ENCODE results near the gene GRAP2.

GRAP2 gene

DNA sequence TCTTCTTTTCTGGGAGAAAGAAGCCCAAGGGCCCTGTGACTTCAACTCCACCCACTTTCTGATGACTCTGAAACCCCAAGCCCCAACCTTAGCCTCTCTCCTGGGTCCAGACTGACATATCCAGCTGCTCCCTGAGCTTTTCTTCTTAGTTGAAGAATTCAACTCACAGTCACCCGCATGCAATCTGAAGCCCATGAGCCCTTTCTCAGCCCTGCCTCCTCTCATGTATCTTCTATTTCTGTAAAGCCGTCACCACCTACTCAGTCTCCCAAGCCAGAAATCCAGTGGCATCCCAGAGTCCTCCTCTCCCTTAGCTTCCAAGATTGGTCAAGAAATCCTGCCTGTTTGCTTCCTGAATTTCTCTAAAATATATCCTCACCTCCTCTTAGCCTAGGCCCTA, 52.2 kb downstream of the GRAP2 start:
- Histone ChIP-seq H3K36me3 (ENCODE audit: insufficient read depth, low read length) (no peaks in the 10 kb centered on the region), H3K4me1 (ENCODE audit: insufficient read depth, low read length) (no peaks in the 10 kb centered on the region), H3K9me3 (ENCODE audit: control insufficient read depth, insufficient read depth, low read length) (no peaks in the 10 kb centered on the region), H3K9ac (ENCODE audit: low read depth, low read length) (no peak overlapping the region)

DNA sequence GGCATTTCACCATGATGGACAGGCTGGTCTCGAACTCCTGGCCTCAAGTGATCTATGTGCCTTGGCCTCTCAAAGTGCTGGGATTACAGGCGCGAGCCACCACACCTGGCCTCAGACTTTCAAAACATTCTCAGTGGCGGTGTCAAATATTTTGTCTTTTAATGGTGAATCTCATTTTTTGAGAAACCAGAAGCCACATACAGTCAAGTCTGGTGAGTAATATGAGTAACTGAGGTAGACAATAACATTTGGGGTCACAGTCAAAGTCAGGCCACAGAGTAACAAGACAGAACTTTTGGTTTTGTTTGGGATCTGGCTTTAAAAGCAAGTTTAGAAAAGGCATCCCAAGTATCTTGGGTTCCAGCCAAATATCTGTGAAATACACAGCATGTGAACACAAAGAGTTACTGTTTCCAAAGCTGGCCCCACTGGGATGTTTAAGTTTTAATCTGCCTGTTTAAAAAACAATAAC, 53.7 kb downstream of the GRAP2 start:
- Histone ChIP-seq H3K4me1 (ENCODE audit: insufficient read depth, low read length) (peaks cover 5% of the 10 kb centered on the region; the same call in 1 of the 2 replicates), H3K9me3 (ENCODE audit: control insufficient read depth, insufficient read depth, low read length) (no peaks in the 10 kb centered on the region), H3K36me3 (ENCODE audit: insufficient read depth, low read length) (no peaks in the 10 kb centered on the region), H3K9ac (ENCODE audit: low read depth, low read length) (no peak overlapping the region)

GRCh38 chr22:39955675-39956074, 54.8 kb downstream of the GRAP2 start:
- Histone ChIP-seq H3K4me1 (ENCODE audit: insufficient read depth, low read length) (peaks cover 10% of the 10 kb centered on the region), H3K9ac (ENCODE audit: low read depth, low read length) (no peak overlapping the region), H3K36me3 (ENCODE audit: insufficient read depth, low read length) (no peaks in the 10 kb centered on the region), H3K9me3 (ENCODE audit: control insufficient read depth, insufficient read depth, low read length) (no peaks in the 10 kb centered on the region)

GRCh38 chr22:39956932-39957664, 56.2 kb downstream of the GRAP2 start:
- H3K4me1 ChIP-seq (ENCODE audit: insufficient read depth, low read length): peaks cover 10% of the 10 kb centered on the region
- H3K9me3 ChIP-seq (ENCODE audit: control insufficient read depth, insufficient read depth, low read length): no peaks in the 10 kb centered on the region
- H3K36me3 ChIP-seq (ENCODE audit: insufficient read depth, low read length): no peaks in the 10 kb centered on the region
- no peak overlapping the region for H3K9ac ChIP-seq (ENCODE audit: low read depth, low read length)

DNA sequence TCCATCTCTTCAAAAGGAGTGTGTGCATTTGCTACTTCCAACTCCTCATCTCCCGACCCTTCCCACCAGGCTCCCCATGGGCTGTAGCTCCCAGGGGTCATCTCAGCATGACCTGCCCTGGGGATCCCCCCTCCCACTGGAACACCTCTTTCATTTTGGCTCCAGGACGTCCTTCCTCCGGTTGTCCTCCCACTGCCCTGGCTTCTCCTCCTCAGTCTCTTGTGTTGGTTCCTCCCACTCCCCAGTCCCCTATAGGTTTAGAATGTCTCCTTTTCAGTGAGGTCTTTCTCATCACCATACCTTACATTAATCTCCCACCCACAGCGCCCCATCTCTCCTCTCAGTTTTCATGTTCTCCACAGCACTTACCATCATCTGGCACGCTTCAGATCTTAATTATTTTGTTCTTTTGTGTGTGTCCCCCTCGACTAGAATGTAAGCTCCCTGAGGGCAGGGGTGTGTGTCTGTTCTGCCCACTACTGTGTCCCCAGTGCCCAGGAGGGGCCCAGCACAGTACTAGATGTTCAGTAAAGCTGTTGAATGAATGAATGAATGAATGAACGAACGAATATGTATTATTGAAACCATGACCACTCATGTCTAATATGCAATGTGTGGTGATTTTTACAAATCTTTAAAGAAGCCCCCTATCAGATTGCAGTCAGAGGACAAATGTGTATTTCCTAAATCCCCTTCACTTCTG, 57.3 kb downstream of the GRAP2 start:
- Histone ChIP-seq H3K9me3 (ENCODE audit: control insufficient read depth, insufficient read depth, low read length) (no peaks in the 10 kb centered on the region), H3K4me1 (ENCODE audit: insufficient read depth, low read length) (peaks cover 10% of the 10 kb centered on the region), H3K9ac (ENCODE audit: low read depth, low read length) (no peak overlapping the region), H3K36me3 (ENCODE audit: insufficient read depth, low read length) (no peaks in the 10 kb centered on the region)

- Histone ChIP-seq H3K9me3 (ENCODE audit: control insufficient read depth, insufficient read depth, low read length) (no peaks in the 10 kb centered on the region), H3K9ac (ENCODE audit: low read depth, low read length) (no peak overlapping the region), H3K36me3 (ENCODE audit: insufficient read depth, low read length) (no peaks in the 10 kb centered on the region), H3K4me1 (ENCODE audit: insufficient read depth, low read length) (peaks cover 10% of the 10 kb centered on the region)
Measured at GRCh38 chr22:39958949-39959639, 58.2 kb downstream of the GRAP2 start.

DNA sequence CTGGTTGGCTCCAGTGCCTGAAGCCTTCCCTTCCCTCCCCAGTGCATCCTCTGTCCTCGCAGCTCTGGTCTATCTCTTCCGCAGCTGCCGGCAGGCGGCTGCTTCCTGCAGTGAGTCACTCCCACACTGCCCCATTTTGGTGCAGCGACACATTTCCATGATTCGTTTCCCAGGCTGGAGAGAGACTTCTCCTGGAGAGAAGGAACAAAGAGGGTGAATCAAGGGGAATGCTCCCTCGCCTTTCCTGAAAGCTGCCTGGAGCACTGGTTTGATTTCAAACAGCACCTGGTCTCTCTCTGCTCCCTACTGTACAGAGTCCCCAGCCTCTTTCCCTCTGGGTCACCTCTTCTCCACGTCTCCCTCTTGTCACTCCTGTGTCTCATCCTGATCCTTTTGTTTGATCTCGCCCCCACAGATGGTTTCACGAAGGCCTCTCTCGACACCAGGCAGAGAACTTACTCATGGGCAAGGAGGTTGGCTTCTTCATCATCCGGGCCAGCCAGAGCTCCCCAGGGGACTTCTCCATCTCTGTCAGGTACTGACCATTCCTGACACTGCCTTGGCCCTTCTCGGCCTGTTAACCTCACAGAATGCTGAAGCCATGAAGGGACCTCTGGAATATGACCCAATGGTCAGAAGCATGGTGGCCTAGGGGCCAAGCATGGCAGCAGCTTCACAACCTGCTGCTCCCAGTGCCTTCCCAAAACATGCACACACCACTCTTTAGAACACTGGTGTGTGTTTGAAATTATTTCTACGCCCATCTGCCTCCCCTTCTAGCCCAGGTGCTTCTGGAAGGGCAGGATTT, 59.0 kb downstream of the GRAP2 start, which contains the start of gene TMA7B:
TMA7B (plus strand) TSS at position 758 of the 808 bp plus-strand sequence. CDS start 3,978 bp downstream, outside the sequence.
- no peaks in the 10 kb centered on the region for H3K36me3 ChIP-seq (ENCODE audit: insufficient read depth, low read length)
- no peak within 1 kb of the TSS for H3K9ac ChIP-seq (ENCODE audit: low read depth, low read length)
- H3K4me1 ChIP-seq (ENCODE audit: insufficient read depth, low read length): peaks cover 10% of the 10 kb centered on the region
- no peaks in the 10 kb centered on the region for H3K9me3 ChIP-seq (ENCODE audit: control insufficient read depth, insufficient read depth, low read length)

DNA sequence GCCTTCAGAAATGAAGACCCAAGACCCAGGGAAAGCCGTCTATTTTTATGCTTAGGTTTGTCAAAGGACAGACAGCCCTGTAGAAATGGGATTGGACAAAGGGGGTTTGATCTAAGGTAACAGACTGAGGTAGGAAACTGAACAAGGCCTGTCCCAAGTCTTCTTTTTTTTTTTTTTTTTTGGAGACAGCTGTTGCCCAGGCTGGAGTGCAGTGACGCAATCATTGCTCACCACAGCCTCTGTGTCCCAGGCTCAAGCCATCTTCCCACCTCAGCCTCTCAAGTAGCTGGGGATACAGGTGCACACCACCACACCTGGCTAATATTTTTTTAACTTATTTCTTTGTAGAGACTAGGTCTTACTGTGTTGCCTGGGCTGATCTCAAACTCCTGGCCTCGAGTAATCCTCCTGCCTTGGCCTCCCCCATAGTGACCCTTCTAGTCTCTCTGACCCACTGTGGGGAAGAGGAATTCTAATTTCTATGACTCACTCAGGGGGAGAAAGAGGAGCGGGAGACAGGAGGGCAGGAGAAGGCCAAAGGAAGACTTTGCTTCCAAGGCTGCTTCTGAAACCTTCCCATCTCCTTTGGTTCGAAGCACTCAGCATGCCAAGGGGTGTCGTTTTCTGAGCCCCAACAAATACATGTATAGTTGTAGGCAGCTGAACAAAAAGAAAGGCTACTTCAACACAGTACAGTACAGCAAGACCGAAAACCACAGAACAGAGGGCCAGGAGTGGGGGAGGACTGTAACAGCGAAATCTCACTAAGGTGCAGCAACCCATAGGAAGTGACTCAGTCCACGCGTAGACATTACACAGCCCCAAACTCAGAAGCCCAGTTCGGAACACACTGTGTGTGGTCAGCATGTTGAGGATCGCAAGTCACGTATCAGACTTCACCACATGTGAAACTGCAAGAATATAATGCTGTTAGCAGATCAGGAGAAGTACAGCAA, 60.2 kb downstream of the GRAP2 start:
- no peaks in the 10 kb centered on the region for H3K9me3 ChIP-seq (ENCODE audit: control insufficient read depth, insufficient read depth, low read length)
- H3K36me3 ChIP-seq (ENCODE audit: insufficient read depth, low read length): no peaks in the 10 kb centered on the region
- peaks cover 10% of the 10 kb centered on the region for H3K4me1 ChIP-seq (ENCODE audit: insufficient read depth, low read length)
- H3K9ac ChIP-seq (ENCODE audit: low read depth, low read length): no peak overlapping the region

GRCh38 chr22:39962071-39962470, 61.2 kb downstream of the GRAP2 start:
- H3K9me3 ChIP-seq (ENCODE audit: control insufficient read depth, insufficient read depth, low read length): no peaks in the 10 kb centered on the region
- H3K4me1 ChIP-seq (ENCODE audit: insufficient read depth, low read length): peaks cover 10% of the 10 kb centered on the region
- no peak overlapping the region for H3K9ac ChIP-seq (ENCODE audit: low read depth, low read length)
- no peaks in the 10 kb centered on the region for H3K36me3 ChIP-seq (ENCODE audit: insufficient read depth, low read length)

- Histone ChIP-seq H3K36me3 (ENCODE audit: insufficient read depth, low read length) (no peaks in the 10 kb centered on the region), H3K4me1 (ENCODE audit: insufficient read depth, low read length) (no peaks in the 10 kb centered on the region), H3K9ac (ENCODE audit: low read depth, low read length) (no peak overlapping the region), H3K9me3 (ENCODE audit: control insufficient read depth, insufficient read depth, low read length) (no peaks in the 10 kb centered on the region)
Measured at GRCh38 chr22:39965748-39966147, 64.9 kb downstream of the GRAP2 start.

GRCh38 chr22:39966470-39966869, 65.6 kb downstream of the GRAP2 start:
- Histone ChIP-seq H3K9ac (ENCODE audit: low read depth, low read length) (no peak overlapping the region), H3K4me1 (ENCODE audit: insufficient read depth, low read length) (no peaks in the 10 kb centered on the region), H3K36me3 (ENCODE audit: insufficient read depth, low read length) (no peaks in the 10 kb centered on the region), H3K9me3 (ENCODE audit: control insufficient read depth, insufficient read depth, low read length) (no peaks in the 10 kb centered on the region)

DNA sequence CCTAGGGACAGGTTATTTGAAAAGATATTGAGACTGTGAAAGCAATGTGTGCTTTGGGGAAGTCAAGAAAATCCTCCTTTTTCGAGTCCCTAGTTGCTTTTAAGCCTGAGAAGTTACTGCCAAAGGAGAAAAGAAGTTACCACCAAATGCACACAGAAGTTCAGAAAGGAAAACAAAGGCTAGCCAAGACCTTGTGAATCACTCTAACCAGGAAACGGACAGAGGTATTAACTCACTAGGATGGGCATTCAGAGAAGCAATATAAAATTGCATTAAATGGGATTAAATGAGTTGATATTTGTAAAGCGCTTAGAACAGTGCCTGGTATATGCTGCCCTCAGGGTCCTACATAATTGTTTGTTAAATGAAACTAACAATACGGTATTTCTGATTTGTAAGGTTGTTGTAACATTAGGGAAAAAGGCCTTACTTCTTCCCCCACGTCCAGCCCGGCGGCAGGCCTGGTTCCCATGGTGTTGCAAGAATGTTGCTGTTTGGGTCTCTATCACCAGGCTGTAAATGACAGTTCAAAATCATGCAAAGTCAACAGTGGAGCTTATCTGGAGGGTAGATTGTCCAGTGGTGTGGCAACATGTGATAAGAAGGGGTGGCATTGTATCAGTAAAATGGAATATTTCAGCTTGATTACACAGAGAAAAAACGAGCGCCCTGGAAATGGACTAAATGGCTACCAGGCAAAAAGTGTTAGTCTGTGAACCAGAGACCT, 66.4 kb downstream of the GRAP2 start:
- Histone ChIP-seq H3K4me1 (ENCODE audit: insufficient read depth, low read length) (no peaks in the 10 kb centered on the region), H3K9me3 (ENCODE audit: control insufficient read depth, insufficient read depth, low read length) (no peaks in the 10 kb centered on the region), H3K9ac (ENCODE audit: low read depth, low read length) (no peak overlapping the region), H3K36me3 (ENCODE audit: insufficient read depth, low read length) (no peaks in the 10 kb centered on the region)

All from ES-I3 (cell line).